Breast epithelium (tissue), 4 donors: ENCODE data around the gene ZDHHC17. TPM values are rescaled to one million over a fixed set of nuclear protein-coding genes. Genes with fewer than 3 reads are reported as not detected.

Source experiments
- DNase-seq, 2 donors: peaks; one replicate each; pipeline ENCODE4 v3.0.0-alpha.2; 2019; ENCODE audit warnings: low spot score in 2 of 2
- H3K27ac ChIP-seq, 2 donors: fragments of 200-600 bp; sonication (generic) in 1 of 2; one replicate each; pipeline ENCODE4 v1.5.1; 2016 to 2019; ENCODE audit warnings: mild to moderate bottlenecking in 1 of 2
- H3K27me3 ChIP-seq, 2 donors: fragments of 200-600 bp; sonication (generic) in 1 of 2; one replicate each; pipeline versions ENCODE4 v1.5.1 to v1.6.0; 2017 to 2019; ENCODE audit warnings: control low read depth in 1 of 2, mild to moderate bottlenecking in 1 of 2
- H3K36me3 ChIP-seq: fragments of 200-600 bp; one replicate; pipeline ENCODE4 v1.5.1; 2019
- H3K4me1 ChIP-seq, 2 donors: fragments of 200-600 bp; sonication (generic); one replicate each; pipeline ENCODE4 v1.5.1; 2016 to 2019; ENCODE audit warnings: control low read depth in 1 of 2
- H3K4me3 ChIP-seq, 3 donors: fragments of 200-600 bp; sonication (generic); 1 replicate in 2 of 3; 2 replicates in 1 of 3; pipeline ENCODE4 v1.5.1; 2016 to 2019; ENCODE audit warnings: mild to moderate bottlenecking in 3 of 3, moderate library complexity in 2 of 3
- H3K9me3 ChIP-seq, 2 donors: fragments of 200-600 bp; sonication (generic) in 1 of 2; one replicate each; pipeline ENCODE4 v1.5.1; 2016 to 2019; ENCODE audit warnings: control low read depth in 1 of 2
- CTCF ChIP-seq, 3 donors: fragments of 450-650 bp; IDR thresholded peaks; one replicate each; pipeline ENCODE4 v1.5.1; 2016 to 2017; ENCODE audit warnings: antibody characterized with exemption in 3 of 3, mild to moderate bottlenecking in 3 of 3, moderate library complexity in 3 of 3
- POLR2A ChIP-seq: fragments of 450-650 bp; IDR thresholded peaks from one replicate; pipeline ENCODE4 v1.6.1; 2016; ENCODE audit warnings: antibody characterized with exemption, mild to moderate bottlenecking, moderate library complexity
- POLR2AphosphoS5 ChIP-seq, 3 donors: sonication (generic); formaldehyde crosslinking; IDR thresholded peaks; one replicate each; pipeline ENCODE4 v1.6.1; 2017; ENCODE audit warnings: antibody characterized with exemption in 3 of 3
- intact Hi-C: fragments of 100-400 bp; cut with DNase I; formaldehyde crosslinking; loops from one replicate; pipeline ENCODE4 v1.15.1; 2023; ENCODE audit warnings: low total_unique reads
- total RNA-seq, 3 donors: library from RNA; depleted of rRNA; stranded (reverse); fragments of >200 nt; gene quantifications; one replicate each; pipeline ENCODE4 v1.1.0, GENCODE V29; 2016

ZDHHC17 gene
- total RNA-seq, 3 donors from 2014 or later, result 51.8 to 86.1 (median 67.2) TPM

- Histone ChIP-seq H3K27ac (no peak overlapping the region), H3K4me3 (no peak overlapping the region), H3K9me3 (peaks cover 0 to 9% of the 10 kb centered on the region in 2 donors), H3K4me1 (no peaks in the 10 kb centered on the region), H3K27me3 (no peaks in the 10 kb centered on the region), H3K36me3 (peaks cover 4% of the 10 kb centered on the region)
- no peak for DNase-seq
- no peak for TF ChIP-seq CTCF (IDR thresholded peaks at IDR 0.05)
- no peak for TF ChIP-seq POLR2AphosphoS5 (IDR thresholded peaks at IDR 0.05)
- no peak for TF ChIP-seq POLR2A
- intact Hi-C loops, result no loop called here
Measured at GRCh38 chr12:76836633-76837032, 72.7 kb downstream of the ZDHHC17 start.

- no peak for DNase-seq
- intact Hi-C loops, result no loop called here
- Histone ChIP-seq H3K4me3 (no peak overlapping the region), H3K27me3 (no peaks in the 10 kb centered on the region), H3K4me1 (no peaks in the 10 kb centered on the region), H3K9me3 (no peaks in the 10 kb centered on the region), H3K27ac (no peak overlapping the region), H3K36me3 (no peaks in the 10 kb centered on the region)
- no peak for TF ChIP-seq CTCF (IDR thresholded peaks at IDR 0.05)
- TF ChIP-seq POLR2AphosphoS5 (IDR thresholded peaks at IDR 0.05), result no peak
Measured at GRCh38 chr12:76847260-76847659, 83.3 kb downstream of the ZDHHC17 start.

- TF ChIP-seq CTCF (IDR thresholded peaks at IDR 0.05) (no peak), POLR2AphosphoS5 (IDR thresholded peaks at IDR 0.05) (no peak), POLR2A (no peak)
- Histone ChIP-seq H3K27me3 (no peaks in the 10 kb centered on the region), H3K9me3 (no peaks in the 10 kb centered on the region), H3K36me3 (no peaks in the 10 kb centered on the region), H3K4me3 (no peak overlapping the region), H3K4me1 (no peaks in the 10 kb centered on the region), H3K27ac (no peak overlapping the region)
- no peak for DNase-seq
- intact Hi-C loops, result no loop called here
Measured at GRCh38 chr12:76848132-76848531, 84.2 kb downstream of the ZDHHC17 start.

- TF ChIP-seq CTCF (IDR thresholded peaks at IDR 0.05), result no peak
- Histone ChIP-seq H3K9me3 (peaks cover 6 to 7% of the 10 kb centered on the region in 2 donors), H3K27me3 (no peaks in the 10 kb centered on the region), H3K4me1 (no peaks in the 10 kb centered on the region), H3K27ac (no peak overlapping the region), H3K36me3 (no peaks in the 10 kb centered on the region), H3K4me3 (no peak overlapping the region)
- DNase-seq, result no peak
- intact Hi-C loops, result no loop called here
Measured at GRCh38 chr12:76852106-76852505, 88.2 kb downstream of the ZDHHC17 start.

- Histone ChIP-seq H3K9me3 (peaks cover 6 to 7% of the 10 kb centered on the region in 2 donors), H3K4me3 (no peak overlapping the region), H3K27ac (no peak overlapping the region), H3K27me3 (no peaks in the 10 kb centered on the region), H3K4me1 (no peaks in the 10 kb centered on the region), H3K36me3 (no peaks in the 10 kb centered on the region)
- intact Hi-C loops, result no loop called here
- no peak for DNase-seq
- TF ChIP-seq CTCF (IDR thresholded peaks at IDR 0.05), result no peak
- TF ChIP-seq POLR2A, result no peak
- TF ChIP-seq POLR2AphosphoS5 (IDR thresholded peaks at IDR 0.05), result no peak
Measured at GRCh38 chr12:76855271-76855670, 91.4 kb downstream of the ZDHHC17 start.
